ENCODE data around the gene IL17RD.
A peak's percentile ranks its signal among the peaks of the same experiment; 100 is the strongest.
"Not testable (repeated sequence)": the region's sequence is repeated elsewhere in the genome, so short reads cannot be mapped to it uniquely, and the experiment has no call there.

IL17RD gene

GRCh38 chr3:57091521-57092273 lies 73.5 kb downstream of the IL17RD start:
- DNase-seq: no peak

GRCh38 chr3:57089043-57089442 lies 76.1 kb downstream of the IL17RD start:
- DNase-seq: no peak

GRCh38 chr3:57088503-57088902 lies 76.7 kb downstream of the IL17RD start:
- no peak for DNase-seq

GRCh38 chr3:57087361-57088092 lies 77.6 kb downstream of the IL17RD start:
- DNase-seq: no peak

- no peak for DNase-seq
Observed at GRCh38 chr3:57086201-57086600, 79.0 kb downstream of the IL17RD start.

GRCh38 chr3:57085211-57085610 lies 79.9 kb downstream of the IL17RD start:
- DNase-seq: no peak

- not testable (repeated sequence) for DNase-seq
Observed at GRCh38 chr3:57083266-57083995, 81.7 kb downstream of the IL17RD start.

- DNase-seq: no peak
Observed at GRCh38 chr3:57082481-57082880, 82.7 kb downstream of the IL17RD start.

- no peak for DNase-seq
Observed at GRCh38 chr3:57081173-57081572, 84.0 kb downstream of the IL17RD start.

GRCh38 chr3:57080171-57080570 lies 85.0 kb downstream of the IL17RD start:
- no peak for DNase-seq

GRCh38 chr3:57079474-57079831 lies 85.7 kb downstream of the IL17RD start:
- no peak for DNase-seq

GRCh38 chr3:57078635-57079473 lies 86.3 kb downstream of the IL17RD start:
- DNase-seq: peak; percentile 2

GRCh38 chr3:57078344-57078634 lies 86.9 kb downstream of the IL17RD start:
- no peak for DNase-seq

- DNase-seq: no peak
Observed at GRCh38 chr3:57077630-57078343, 87.4 kb downstream of the IL17RD start.

GRCh38 chr3:57076422-57076951 lies 88.7 kb downstream of the IL17RD start:
- DNase-seq: no peak

- DNase-seq: no peak
Observed at GRCh38 chr3:57074135-57074534, 91.0 kb downstream of the IL17RD start.

GRCh38 chr3:57073628-57074027 lies 91.5 kb downstream of the IL17RD start:
- no peak for DNase-seq

GRCh38 chr3:57069503-57069902 lies 95.7 kb downstream of the IL17RD start:
- DNase-seq: no peak

GRCh38 chr3:57068437-57069089 lies 96.6 kb downstream of the IL17RD start:
- no peak for DNase-seq

GRCh38 chr3:57066471-57066870 lies 98.7 kb downstream of the IL17RD start:
- no peak for DNase-seq

GRCh38 chr3:57065588-57065987 lies 99.6 kb downstream of the IL17RD start:
- no peak for DNase-seq

- no peak for DNase-seq
Observed at GRCh38 chr3:57064572-57064971, 100.6 kb downstream of the IL17RD start.

Data from NCI-H748 treated with DMSO at 0.1 percent for 48 hours (cell line).